Motor neuron (in vitro differentiated cells): ENCODE measurements around the gene EXOSC1. TPM values are rescaled to one million over a fixed set of nuclear protein-coding genes. Genes with fewer than 3 reads are reported as not detected.
"Not testable (repeated sequence)": the region's sequence is repeated elsewhere in the genome, so short reads cannot be mapped to it uniquely, and the experiment has no call there.

Source experiments
- ATAC-seq, 8 experiments: fragments of 200-7000 bp; cut with Tn5 transposase; replicated peaks in 6 of 8; 2 replicates each; pipeline ENCODE4 v1.8.0; 2021; ENCODE audit warnings: mild to moderate bottlenecking in 8 of 8, moderate library complexity in 8 of 8
- H3K27ac ChIP-seq, 2 donors: fragments of 250-450 bp; sonication (Bioruptor Pico); 2 replicates each; pipeline ENCODE4 v1.9.0; 2021; ENCODE audit warnings: antibody characterized with exemption in 2 of 2, mild to moderate bottlenecking in 2 of 2, moderate library complexity in 1 of 2
- H3K4me1 ChIP-seq, 2 donors: fragments of 250-450 bp; sonication (Bioruptor Pico); replicated peaks in 1 of 2; 2 replicates each; pipeline ENCODE4 v1.6.1; 2021; ENCODE audit warnings: antibody characterized with exemption in 2 of 2, mild to moderate bottlenecking in 2 of 2, moderate library complexity in 1 of 2
- H3K4me3 ChIP-seq, 5 donors: fragments of 250-450 bp; sonication (Bioruptor Pico); 2 replicates each; pipeline ENCODE4 v1.9.0; 2021; ENCODE audit warnings: antibody characterized with exemption in 5 of 5, mild to moderate bottlenecking in 5 of 5, moderate library complexity in 4 of 5
- WGBS, 10 experiments: fragments of 450-650 bp; shearing (Covaris generic); methylation state at CpG; one replicate each; pipeline ENCODE4 v1.0.0; 2022; 5-methylcytosine and 5-hydroxymethylcytosine counted together
- in situ Hi-C, 9 experiments: fragments of 400-800 bp; cut with MboI; loops; one replicate each; pipeline ENCODE4 v1.15.0; 2021; ENCODE audit warnings: low sequenced_read_pairs in 9 of 9, low pct_unique_long_range_greater_than_20kb in 2 of 9; ENCODE audit not compliant: unreplicated experiment in 9 of 9
- total RNA-seq, 8 experiments: library from RNA; unstranded; fragments of 300-600 nt; gene quantifications; 2 replicates each; pipeline versions ENCODE4 v1.2.3 to v1.2.4, GENCODE V29; 2022

The EXOSC1 gene
- total RNA-seq, 8 experiments from 2014 or later, result 42.1 to 76.2 (median 56.9) TPM

- Histone ChIP-seq H3K4me3 (peak overlapping the region; percentile 69 to 96 (median 89)), H3K27ac (peak overlapping the region; percentile 84 to 93), H3K4me1 (peaks cover 16% of the 10 kb centered on the region in 2 donors)
- in situ Hi-C loops, result no loop called here
- peak in 3 of 8 experiments; percentile 2 to 4 (median 3) for ATAC-seq
- 0 to 3% (median 1%) methylated on average over 1 to 22 of the region's 34 CpGs; no CpG with 5 or more reads in 3 of the 10 experiments for WGBS, 10 experiments
Observed at GRCh38 chr10:97426776-97427570, 18.8 kb downstream of the EXOSC1 start.

DNA sequence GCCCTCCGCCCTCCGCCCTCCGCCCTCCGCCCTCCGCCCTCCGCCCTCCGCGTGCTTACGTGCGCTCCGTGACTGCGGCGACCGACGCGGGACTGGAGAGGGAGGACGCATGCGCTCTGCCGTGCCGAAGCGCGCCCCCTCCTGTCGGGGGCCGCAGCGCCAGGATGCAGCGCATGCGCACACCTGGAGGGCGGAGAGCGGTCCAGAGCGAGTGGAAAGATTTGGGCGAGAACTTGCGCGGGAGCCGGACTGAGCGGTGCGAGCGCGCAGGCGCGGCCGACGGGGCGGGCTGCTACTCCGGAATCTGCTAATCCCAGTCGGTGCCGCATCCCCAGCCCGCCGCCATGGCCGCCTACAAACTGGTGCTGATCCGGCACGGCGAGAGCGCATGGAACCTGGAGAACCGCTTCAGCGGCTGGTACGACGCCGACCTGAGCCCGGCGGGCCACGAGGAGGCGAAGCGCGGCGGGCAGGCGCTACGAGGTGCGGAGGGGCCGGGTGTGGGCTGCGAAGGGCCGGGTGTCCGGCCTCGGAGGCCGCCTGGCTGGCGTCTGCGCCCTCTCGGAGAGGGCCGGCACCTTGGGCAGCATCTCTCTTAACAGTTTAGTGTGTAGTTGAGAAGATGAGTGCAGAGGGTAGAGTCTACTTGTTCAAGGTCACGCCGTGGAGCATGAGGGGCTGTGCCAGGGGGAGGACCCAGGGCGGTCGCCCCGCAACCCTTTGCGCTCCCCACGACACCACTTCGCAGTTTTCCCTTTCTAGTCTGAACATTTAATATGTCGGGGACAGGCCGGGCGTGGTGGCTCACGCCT, 19.6 kb downstream of the EXOSC1 start, which contains the start of gene PGAM1:
Gene PGAM1 (plus strand): TSS at position 228 of the 812 bp plus-strand sequence. CDS start 117 bp downstream, at position 345.
- Histone ChIP-seq H3K27ac (peak within 1 kb of the TSS; percentile 84 to 93), H3K4me1 (peaks cover 16% of the 10 kb centered on the region in 2 donors), H3K4me3 (peak within 1 kb of the TSS; percentile 69 to 96 (median 89))
- WGBS, 10 experiments, result 0% methylated on average over 3 to 9 of the region's 90 CpGs; no CpG with 5 or more reads in 8 of the 10 experiments
- in situ Hi-C loops, result no loop called here
- peak; percentile 78 to 95 (median 92) for ATAC-seq

- not testable (repeated sequence) for ATAC-seq
Observed at GRCh38 chr10:97423757-97424098, 22.1 kb downstream of the EXOSC1 start.

GRCh38 chr10:97416565-97416964, 29.2 kb downstream of the EXOSC1 start:
- Histone ChIP-seq H3K4me1 (peaks cover 3 to 10% of the 10 kb centered on the region in 2 donors), H3K27ac (no peak overlapping the region), H3K4me3 (no peak overlapping the region)
- 90 to 100% (median 100%) methylated on average over 1 to 2 of the region's 6 CpGs; no CpG with 5 or more reads in 5 of the 10 experiments for WGBS, 10 experiments
- in situ Hi-C loops, result no loop called here
- ATAC-seq, result no peak

More at GRCh38 chr10:97423757-97424098, 22.1 kb downstream of the EXOSC1 start:
- in situ Hi-C loops, H3K27ac ChIP-seq, H3K4me3 ChIP-seq: not testable (repeated sequence)
- peaks cover 9 to 13% of the 10 kb centered on the region in 2 donors for H3K4me1 ChIP-seq
- WGBS, 10 experiments, result 80 to 100% (median 95%) methylated on average over 3 to 8 of the region's 8 CpGs; no CpG with 5 or more reads in 4 of the 10 experiments

DNA sequence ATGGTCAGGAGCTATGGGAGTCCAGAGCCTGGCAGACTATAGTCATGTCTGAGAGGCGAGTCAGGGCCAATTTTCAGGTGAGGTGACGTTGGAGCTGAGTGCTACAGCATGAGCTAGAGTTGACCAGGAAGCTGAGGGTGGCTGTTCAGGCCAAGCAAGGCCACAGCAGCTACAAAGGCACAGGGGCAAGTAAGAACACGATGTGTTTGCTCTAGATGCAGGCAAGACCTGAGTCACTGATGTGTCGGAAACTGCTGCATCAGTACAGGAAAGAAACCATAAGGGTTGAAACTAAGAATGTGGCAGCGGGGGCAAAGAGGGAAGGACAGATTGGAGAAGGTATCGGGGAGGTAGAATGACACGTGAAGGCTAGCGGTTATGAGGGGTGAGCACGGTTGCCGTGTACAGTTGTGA, 32.9 kb downstream of the EXOSC1 start:
- no peak for ATAC-seq
- H3K4me1 ChIP-seq, result no peaks in the 10 kb centered on the region
- no peak overlapping the region for H3K4me3 ChIP-seq
- in situ Hi-C loops, result no loop called here
- WGBS, 10 experiments, result 85 to 100% (median 96%) methylated on average over 2 to 9 of the region's 10 CpGs; no CpG with 5 or more reads in 1 of the 10 experiments
- H3K27ac ChIP-seq, result no peak overlapping the region

DNA sequence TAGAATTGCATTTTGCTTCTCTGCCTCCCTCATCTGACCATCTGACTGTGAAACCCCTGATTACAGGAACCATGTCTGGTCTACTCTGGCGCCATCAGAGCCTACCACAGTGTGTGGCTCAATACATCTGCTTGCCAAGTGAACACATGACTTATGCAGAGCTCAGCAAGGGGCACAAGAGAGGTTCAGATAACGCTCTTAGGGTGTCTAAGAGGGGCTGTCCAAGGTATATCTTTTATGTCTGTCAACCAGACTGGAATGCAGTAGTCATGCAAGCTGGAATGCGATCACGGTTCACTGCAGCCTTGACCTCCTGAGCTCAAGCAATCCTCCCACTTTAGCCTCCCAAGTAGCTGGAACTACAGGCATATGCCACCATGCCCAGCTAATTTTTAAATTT, 34.4 kb downstream of the EXOSC1 start:
- ATAC-seq, result no peak
- in situ Hi-C loops, result no loop called here
- H3K4me3 ChIP-seq, result no peak overlapping the region
- H3K27ac ChIP-seq, result no peak overlapping the region
- 20 to 95% (median 80%) methylated on average over 1 to 4 of the region's 4 CpGs; no CpG with 5 or more reads in 2 of the 10 experiments for WGBS, 10 experiments
- H3K4me1 ChIP-seq, result no peaks in the 10 kb centered on the region

DNA sequence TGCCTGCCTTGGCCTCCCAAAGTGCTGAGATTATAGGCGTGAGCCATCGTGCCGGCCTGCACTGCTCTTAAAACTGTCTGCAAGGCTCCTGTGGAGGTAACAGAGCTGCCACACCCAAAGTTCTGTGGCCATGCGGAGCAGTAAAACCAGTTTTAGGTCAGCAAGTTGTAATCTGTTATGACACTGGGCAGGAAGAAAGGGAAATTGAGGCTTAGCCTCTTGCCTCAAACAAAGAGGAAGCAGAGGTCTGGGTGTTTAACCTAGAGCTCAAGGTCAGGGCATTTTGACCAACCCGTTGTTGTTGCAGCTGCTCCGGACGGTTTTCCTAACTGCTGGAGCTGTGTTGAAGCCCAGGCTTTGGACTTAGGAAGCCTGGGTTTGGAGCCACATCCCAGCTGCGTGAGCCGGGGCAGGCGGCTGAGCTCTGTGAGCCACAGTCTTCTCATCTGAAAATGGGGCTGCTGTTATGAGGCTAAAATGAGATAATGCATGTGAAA, 37.3 kb downstream of the EXOSC1 start:
- Histone ChIP-seq H3K4me1 (no peaks in the 10 kb centered on the region), H3K27ac (no peak overlapping the region), H3K4me3 (no peak overlapping the region)
- 73 to 100% (median 92%) methylated on average over 2 to 7 of the region's 10 CpGs; no CpG with 5 or more reads in 4 of the 10 experiments for WGBS, 10 experiments
- ATAC-seq, result no peak
- in situ Hi-C loops, result no loop called here

- Histone ChIP-seq H3K4me1 (no peaks in the 10 kb centered on the region), H3K27ac (no peak overlapping the region), H3K4me3 (no peak overlapping the region)
- in situ Hi-C loops, result no loop called here
- 90 to 100% (median 100%) methylated on average over 1 to 2 of the region's 2 CpGs; no CpG with 5 or more reads in 3 of the 10 experiments for WGBS, 10 experiments
- ATAC-seq, result no peak
Observed at GRCh38 chr10:97407952-97408248, 37.9 kb downstream of the EXOSC1 start.

- no peak overlapping the region for H3K27ac ChIP-seq
- peak overlapping the region in 2 of 5 donors; percentile 7 to 17 for H3K4me3 ChIP-seq
- 0 to 10% (median 6%) methylated on average over 2 to 5 of the region's 10 CpGs; no CpG with 5 or more reads in 5 of the 10 experiments for WGBS, 10 experiments
- peak; percentile 96 to 99 (median 98) for ATAC-seq
- in situ Hi-C loops, result no loop called here
- H3K4me1 ChIP-seq, result no peaks in the 10 kb centered on the region
Observed at GRCh38 chr10:97407211-97407951, 38.4 kb downstream of the EXOSC1 start.

DNA sequence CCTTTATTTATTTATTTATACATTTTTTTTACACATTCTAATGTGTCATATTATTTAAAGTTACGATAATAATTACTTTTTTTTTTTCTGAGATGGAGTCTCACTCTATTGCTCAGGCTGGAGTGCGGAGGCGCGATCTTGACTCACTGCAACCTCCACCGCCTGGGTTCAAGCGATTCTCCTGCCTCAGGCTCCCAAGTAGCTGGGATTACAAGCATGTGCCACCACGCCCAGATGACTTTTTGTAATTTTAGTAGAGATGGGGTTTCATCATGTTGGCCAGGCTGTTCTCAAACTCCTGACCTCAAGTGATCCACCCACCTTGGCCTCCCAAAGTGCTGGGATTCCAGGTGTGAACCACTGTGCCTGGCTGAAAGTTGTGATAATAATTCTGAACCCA, 39.3 kb downstream of the EXOSC1 start:
- in situ Hi-C loops, ATAC-seq, H3K4me1 ChIP-seq, H3K27ac ChIP-seq, H3K4me3 ChIP-seq: not testable (repeated sequence)
- WGBS, 10 experiments, result 42 to 96% (median 84%) methylated on average over 1 to 7 of the region's 7 CpGs

DNA sequence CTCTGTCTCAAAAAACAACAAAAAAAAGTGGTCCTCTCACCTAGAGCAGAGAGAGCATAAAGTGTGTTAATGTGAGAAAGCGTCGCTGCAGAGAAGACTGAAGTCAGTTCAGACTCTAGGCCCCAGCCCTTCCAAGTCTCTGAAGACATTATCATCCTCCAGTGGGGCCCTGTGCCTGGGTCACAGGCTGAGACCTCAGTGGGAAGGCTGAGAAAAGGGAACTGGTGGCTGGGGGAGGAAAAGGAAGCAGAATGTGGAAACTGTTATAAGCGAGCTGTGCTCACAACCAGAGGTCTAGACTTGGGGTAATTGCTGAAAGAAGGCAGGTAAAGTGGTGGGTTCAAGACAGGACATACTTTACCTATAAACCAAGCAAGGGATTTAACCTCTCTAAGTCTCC, 39.7 kb downstream of the EXOSC1 start:
- Histone ChIP-seq H3K4me1 (peaks cover 3% of the 10 kb centered on the region in 2 donors), H3K4me3 (no peak overlapping the region), H3K27ac (no peak overlapping the region)
- in situ Hi-C loops, result no loop called here
- ATAC-seq, result no peak
- WGBS, 10 experiments, result 14 to 90% (median 72%) methylated on average over 1 to 3 of the region's 3 CpGs; no CpG with 5 or more reads in 1 of the 10 experiments

DNA sequence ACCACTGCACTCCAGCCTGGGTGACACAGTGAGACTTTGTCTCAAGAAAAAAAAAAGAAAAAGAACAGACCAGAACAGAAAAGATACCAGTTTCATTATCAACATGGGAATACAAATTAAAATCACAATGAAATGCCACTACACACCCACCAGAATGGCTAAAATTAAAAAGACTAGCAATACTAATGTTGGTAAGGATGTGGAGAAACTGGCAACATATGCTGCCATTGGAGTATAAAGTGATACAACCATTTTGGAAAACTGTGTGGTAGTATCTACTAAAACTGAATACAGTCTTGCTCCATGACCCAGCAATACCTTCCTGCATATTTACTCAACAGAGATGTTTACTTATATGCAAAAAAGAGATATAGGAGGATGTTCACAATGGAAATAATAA, 41.8 kb downstream of the EXOSC1 start:
- no peak overlapping the region for H3K27ac ChIP-seq
- H3K4me1 ChIP-seq, result peaks cover 3 to 6% of the 10 kb centered on the region in 2 donors
- in situ Hi-C loops, result no loop called here
- no peak for ATAC-seq
- no peak overlapping the region for H3K4me3 ChIP-seq
